GM19455 (cell line): ENCODE measurements around the gene ATXN1.
"Not testable (repeated sequence)": the region's sequence is repeated elsewhere in the genome, so short reads cannot be mapped to it uniquely, and the experiment has no call there.

ENCODE experiments used
- ATAC-seq: cut with Tn5 transposase; IDR thresholded peaks from one replicate; pipeline ENCODE4 v1.9.1; 2021; ENCODE audit not compliant: unreplicated experiment

The ATXN1 gene

DNA sequence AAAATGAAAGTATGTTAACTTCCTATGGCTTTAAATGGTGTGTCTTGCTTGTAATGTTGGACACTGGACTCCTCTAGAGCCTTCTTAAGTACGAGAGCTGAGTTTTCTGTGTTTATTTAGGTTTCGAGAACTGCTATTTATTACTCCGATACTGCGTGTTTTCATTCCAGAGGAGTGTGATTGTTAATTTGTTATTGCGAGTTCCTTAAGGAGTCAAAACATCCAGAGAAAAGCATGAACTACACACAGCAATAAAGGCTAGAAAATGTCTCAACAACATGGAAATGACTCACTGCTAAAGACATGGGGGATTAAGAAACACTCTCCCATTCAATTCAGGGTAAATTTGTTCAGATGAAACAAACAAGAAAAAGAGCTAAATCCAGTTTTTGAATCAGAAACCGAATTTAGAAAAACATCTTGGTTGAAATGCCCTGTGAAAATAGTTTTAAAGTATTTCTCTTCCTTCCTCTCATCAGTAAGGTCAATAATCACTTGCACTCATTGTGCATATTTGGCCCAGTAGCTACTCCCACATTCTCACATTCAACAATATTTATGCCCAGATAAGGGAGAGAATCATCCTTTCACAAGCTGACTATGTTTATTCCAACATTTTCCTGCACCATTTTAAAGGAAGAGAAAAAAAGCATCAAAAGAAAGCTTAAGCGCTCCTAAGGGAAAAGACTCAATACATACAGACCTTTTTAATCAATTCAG is 36.0 kb downstream of the ATXN1 start:
- ATAC-seq = no peak

DNA sequence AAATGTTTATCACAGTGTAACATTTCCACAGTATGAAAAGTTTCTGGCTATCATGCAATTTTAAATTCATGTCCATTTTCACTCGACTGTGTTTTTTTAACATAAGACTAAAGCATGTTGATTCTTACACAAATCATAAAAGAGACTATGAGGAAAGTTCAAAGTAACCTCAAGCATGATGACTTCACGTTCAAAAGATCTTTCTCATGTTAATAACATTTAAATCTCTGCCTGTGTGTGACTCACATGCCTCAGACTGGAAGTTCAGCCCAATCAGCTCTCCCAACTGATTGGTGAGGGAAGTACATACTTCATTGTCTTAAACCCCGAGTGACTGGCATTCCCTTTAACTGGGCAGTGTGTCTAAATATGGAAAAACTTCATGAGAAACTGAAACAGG is 37.4 kb downstream of the ATXN1 start:
- ATAC-seq = no peak

- ATAC-seq = no peak
Measured at GRCh38 chr6:16723402-16723801, 37.9 kb downstream of the ATXN1 start.

DNA sequence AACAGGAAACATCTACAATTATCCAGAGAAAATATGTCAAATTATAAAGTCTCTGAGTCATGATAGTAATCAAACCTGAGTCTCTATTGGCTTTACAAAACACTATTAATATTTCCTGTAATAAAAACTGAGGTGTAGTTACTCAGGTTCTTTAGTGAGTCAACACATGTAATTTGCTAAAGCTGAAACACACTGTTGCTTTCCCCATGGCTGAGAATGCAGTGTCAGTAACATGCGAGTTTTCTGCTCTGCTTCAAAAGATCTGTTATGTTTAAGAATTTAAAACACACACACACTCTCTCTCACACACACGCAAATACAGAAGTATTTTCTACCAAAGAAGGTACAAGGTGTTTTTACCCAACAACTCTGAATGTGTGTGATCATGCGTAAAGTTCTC is 38.6 kb downstream of the ATXN1 start:
- ATAC-seq = no peak

- ATAC-seq = no peak
Measured at GRCh38 chr6:16721977-16722376, 39.3 kb downstream of the ATXN1 start.

DNA sequence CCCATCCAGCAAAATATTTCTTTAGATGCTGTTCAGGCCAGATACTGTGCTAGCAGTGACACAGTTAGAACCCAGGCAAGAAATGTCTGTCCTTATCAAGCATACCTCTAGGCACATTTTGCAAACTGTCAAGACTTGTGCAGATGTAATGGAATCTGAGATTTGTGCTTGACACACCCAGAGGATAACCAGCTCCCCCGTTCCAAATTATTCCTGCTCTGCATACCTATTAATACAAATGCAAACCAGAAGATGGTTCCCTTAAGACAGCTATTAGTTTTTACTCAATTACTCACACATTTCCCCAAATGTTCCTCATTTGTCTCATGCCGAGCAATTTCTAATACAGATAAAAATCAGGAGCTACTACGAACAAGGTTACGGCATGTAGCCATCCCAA is 40.4 kb downstream of the ATXN1 start:
- no peak for ATAC-seq

- no peak for ATAC-seq
Measured at GRCh38 chr6:16719488-16719887, 41.8 kb downstream of the ATXN1 start.

DNA sequence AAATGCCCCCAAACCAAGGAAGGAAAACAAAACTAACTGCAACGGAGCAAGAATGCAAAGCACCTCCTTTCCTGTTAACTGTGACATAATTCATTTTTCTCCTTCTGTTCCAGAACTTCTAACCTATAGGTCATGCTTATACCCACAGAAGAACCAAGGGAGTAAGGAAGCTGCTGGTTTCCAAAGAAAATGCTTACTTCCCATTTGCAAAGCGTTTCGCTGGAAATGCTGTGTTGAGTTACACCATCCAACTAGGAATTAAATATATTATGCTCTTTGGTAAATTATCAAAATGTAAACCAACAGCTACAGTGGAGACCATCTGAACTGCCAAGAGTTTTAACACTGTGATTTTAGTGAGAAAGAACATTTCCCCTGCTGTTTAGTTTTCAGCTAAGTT is 42.9 kb downstream of the ATXN1 start:
- ATAC-seq = no peak

GRCh38 chr6:16717275-16717942 is 43.9 kb downstream of the ATXN1 start:
- ATAC-seq = no peak

- ATAC-seq = no peak
Measured at GRCh38 chr6:16716321-16716858, 44.9 kb downstream of the ATXN1 start.

GRCh38 chr6:16713597-16713996 is 47.7 kb downstream of the ATXN1 start:
- ATAC-seq = no peak

DNA sequence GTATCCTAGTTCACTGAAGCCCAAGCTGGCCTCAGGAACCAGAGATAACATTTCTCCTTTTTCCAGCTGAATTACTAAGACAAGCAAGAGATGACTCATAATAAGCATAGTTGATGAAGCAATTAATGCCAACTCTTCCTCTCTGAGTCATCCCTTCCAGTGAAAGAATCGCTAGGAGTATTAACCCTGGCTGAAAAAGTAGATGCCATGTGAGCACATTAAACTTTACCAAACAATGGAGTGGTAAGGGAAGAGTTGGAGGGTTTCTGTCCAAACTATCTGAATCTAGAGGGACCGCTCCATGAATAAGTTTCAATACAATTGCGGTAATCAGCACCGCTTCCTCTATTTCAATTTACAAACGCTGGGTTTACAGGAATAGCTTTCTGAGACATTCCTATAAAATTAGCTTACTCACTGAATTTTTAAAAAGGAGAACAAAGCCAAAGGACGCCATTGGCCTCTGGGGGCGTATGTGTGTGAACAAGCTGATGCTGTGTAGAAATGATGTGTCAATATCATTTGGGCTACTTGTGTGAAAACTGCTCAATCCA is 48.3 kb downstream of the ATXN1 start:
- ATAC-seq = no peak

- peak; percentile 72 for ATAC-seq
Measured at GRCh38 chr6:16712255-16712930, 48.9 kb downstream of the ATXN1 start.

- ATAC-seq = no peak
Measured at GRCh38 chr6:16711546-16712254, 49.6 kb downstream of the ATXN1 start.

DNA sequence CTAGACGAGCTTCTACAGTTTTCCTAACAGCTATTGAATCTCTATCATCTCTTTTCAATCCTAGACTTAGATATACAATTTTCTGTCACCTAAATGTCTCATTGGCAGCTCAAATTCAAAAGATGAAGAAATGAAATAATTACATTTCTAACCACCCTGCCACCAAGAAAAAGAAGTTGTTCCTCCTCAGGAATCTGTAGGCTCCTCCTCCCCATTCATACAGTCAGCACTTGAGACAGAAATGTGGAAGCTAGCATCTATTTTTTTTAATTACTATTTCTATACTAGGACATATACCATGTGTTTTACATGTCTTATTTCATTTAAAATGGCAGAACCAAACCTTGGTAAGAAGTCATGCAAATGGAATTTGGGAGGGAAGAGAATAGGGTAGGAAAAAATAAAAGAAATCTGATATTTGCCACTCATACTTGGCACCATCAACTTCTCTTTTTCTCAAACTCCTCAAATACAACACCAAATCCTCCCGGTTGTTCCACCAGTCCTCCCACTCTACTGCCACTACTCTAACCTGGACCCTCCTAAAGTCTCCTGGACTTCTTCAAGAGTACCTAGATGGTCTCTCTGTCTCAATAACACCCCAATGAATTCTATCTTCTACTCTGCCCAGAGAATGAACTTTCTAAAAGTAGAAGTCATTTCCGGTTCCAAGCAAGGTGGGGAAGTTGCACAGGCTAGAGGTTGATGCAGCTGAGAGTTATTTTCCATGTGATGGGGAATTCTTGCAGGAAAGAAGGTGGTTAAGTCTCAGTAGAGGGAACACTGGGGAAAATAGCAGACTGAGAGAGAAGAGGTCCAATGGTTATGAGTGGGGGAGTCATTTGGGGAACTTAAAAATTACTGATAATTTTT is 54.1 kb downstream of the ATXN1 start:
- ATAC-seq = no peak

DNA sequence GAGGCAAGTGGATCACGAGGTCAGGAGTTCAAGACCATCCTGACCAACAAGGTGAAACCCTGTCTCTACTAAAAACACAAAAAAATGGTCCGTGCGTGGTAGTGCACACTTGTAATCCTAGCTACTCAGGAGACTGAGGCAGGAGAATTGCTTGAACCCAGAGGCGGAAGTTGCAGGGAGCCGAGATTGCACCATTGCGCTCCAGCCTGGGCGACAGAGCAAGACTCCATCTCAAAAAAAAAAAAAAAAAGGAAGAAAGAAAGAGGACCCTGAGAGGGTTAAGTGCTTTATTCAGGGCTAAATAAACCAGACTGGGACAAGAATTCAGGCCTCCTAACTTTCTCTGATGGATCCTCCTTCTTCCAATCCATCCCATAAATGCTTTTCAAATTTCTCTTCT is 54.8 kb downstream of the ATXN1 start:
- not testable (repeated sequence) for ATAC-seq

- no peak for ATAC-seq
Measured at GRCh38 chr6:16706029-16706428, 55.2 kb downstream of the ATXN1 start.

GRCh38 chr6:16705081-16705993 is 55.9 kb downstream of the ATXN1 start:
- no peak for ATAC-seq
